NCI-H82 (cell line): ENCODE data around the gene CTIF.
A peak's percentile ranks its signal among the peaks of the same experiment; 100 is the strongest.

ENCODE experiments used
- DNase-seq: peaks from one replicate; lab custom pipeline; 2025; lab: John Stamatoyannopoulos, UW

Gene CTIF

GRCh38 chr18:48666613-48667012, 127.8 kb downstream of the CTIF start:
- DNase-seq: no peak

GRCh38 chr18:48667276-48668254, 128.7 kb downstream of the CTIF start:
- peak; percentile 6 for DNase-seq

GRCh38 chr18:48668466-48669179, 129.8 kb downstream of the CTIF start:
- DNase-seq: no peak

GRCh38 chr18:48669180-48669675, 130.4 kb downstream of the CTIF start:
- DNase-seq: no peak

GRCh38 chr18:48669991-48670750, 131.3 kb downstream of the CTIF start:
- no peak for DNase-seq

- DNase-seq: no peak
Measured at GRCh38 chr18:48670751-48671560, 132.1 kb downstream of the CTIF start.

GRCh38 chr18:48671561-48671945, 132.7 kb downstream of the CTIF start:
- no peak for DNase-seq

GRCh38 chr18:48672671-48673340, 134.0 kb downstream of the CTIF start:
- DNase-seq: no peak

- no peak for DNase-seq
Measured at GRCh38 chr18:48673456-48673852, 134.6 kb downstream of the CTIF start.

- no peak for DNase-seq
Measured at GRCh38 chr18:48673853-48674721, 135.3 kb downstream of the CTIF start.

GRCh38 chr18:48674758-48675351, 136.0 kb downstream of the CTIF start:
- no peak for DNase-seq

GRCh38 chr18:48675352-48675761, 136.5 kb downstream of the CTIF start:
- peak; percentile 79 for DNase-seq

GRCh38 chr18:48675912-48676311, 137.1 kb downstream of the CTIF start:
- no peak for DNase-seq

GRCh38 chr18:48676346-48676745, 137.5 kb downstream of the CTIF start:
- no peak for DNase-seq

GRCh38 chr18:48676756-48677368, 138.0 kb downstream of the CTIF start:
- DNase-seq: peak; percentile 77

GRCh38 chr18:48678237-48679115, 139.6 kb downstream of the CTIF start:
- DNase-seq: no peak

- DNase-seq: no peak
Measured at GRCh38 chr18:48679236-48679635, 140.4 kb downstream of the CTIF start.
